GM12872 (cell line): ENCODE data around the gene PGLYRP1.

ENCODE experiments used
- CTCF ChIP-seq: IDR thresholded peaks from 3 replicates; pipeline ENCODE4 v1.5.1; 2011; ENCODE audit warnings: low read depth, mild to moderate bottlenecking, low read length, moderate library complexity; ENCODE audit not compliant: insufficient read depth

The PGLYRP1 gene

GRCh38 chr19:46019270-46019669, 3.6 kb downstream of the PGLYRP1 start:
- no peak for TF ChIP-seq CTCF

GRCh38 chr19:46018729-46019251, 4.1 kb downstream of the PGLYRP1 start:
- TF ChIP-seq CTCF = no peak

DNA sequence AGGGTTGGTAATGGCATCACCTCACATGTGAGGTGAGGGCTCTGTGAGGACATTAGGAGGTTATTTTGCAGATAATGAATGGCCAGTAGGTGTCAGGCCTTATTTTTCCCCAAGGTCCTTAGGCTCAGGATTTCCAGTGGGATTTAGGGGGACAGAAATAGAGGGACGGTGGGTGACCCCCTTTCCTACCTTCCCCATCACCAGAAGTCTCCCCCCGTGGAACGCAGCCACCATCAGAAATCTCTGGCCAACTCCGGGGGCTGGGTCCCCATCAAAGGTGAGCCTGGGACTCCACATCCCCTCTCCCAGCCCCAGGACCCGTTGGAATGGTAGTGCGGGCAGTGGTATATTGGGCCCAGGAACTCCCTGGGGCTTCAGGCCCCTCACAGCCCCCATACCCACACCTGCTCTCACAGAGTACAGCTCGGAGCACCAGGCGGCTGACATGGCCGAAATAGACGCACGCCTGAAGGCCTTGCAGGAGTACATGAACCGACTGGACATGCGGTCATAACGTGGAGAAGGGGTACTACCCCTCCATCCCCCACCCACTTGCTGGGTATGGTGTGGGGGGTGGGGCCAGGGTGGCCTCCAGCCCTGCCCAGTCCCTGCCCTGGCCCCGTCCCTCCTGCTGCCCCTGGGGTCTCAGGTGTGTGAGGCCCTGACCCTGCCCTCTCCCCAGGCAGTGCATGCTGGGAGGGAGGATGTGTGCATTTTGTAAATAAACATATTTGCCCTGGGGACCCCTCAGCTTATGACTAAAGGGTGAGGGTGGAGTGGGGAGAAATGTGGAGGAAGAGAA, 4.8 kb downstream of the PGLYRP1 start:
- no peak for TF ChIP-seq CTCF

DNA sequence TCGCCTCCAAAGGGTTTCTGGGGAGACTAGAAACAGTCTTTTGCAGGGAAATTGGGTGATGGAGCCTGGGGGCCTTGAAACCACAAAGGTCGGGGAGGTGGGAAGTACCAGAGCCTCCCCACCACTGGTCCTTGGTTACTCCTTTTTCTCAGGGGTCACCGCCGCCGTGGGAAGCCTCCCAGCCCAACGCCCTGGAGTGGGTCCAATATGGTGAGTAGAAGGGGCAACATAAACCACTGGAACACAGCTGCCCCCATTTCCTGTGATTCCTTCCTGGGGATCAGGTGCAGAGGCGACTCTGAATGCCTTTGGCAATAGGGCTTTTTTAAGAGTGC, 5.8 kb downstream of the PGLYRP1 start:
- TF ChIP-seq CTCF = no peak; the same call in 2 of the 3 replicates

DNA sequence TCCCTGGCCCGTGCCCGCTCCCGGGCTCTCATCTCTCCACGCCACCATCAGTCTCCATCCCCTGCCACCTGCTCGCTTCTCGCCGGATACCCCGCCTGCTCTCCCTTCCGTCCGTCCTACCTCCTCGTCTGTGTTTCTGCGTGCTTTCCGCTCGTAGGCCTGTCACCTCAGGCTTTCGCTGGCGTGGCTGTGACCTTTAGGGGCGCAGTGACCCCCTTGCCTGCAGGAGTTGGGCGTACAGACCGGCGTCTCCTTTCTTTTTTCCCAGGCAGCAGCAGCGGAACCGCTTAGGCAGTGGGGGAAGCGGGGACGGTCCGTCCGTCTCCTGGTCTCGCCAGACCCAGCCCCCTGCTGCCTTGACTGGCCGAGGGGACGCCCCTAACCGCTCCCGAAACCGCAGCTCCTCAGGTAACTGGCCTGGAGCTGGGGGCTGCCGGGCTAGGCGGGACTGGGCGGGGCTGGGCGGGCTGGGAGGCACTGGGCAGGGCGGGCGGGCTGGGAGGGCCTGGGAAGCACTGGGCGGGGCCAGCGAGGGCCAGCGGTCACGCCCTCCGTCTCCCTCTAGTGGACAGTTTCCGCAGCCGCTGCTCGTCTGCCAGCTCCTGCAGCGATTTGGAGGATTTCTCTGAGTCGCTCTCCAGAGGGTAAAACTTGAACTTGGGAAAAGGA, 6.3 kb downstream of the PGLYRP1 start:
- TF ChIP-seq CTCF = peak; percentile 85

DNA sequence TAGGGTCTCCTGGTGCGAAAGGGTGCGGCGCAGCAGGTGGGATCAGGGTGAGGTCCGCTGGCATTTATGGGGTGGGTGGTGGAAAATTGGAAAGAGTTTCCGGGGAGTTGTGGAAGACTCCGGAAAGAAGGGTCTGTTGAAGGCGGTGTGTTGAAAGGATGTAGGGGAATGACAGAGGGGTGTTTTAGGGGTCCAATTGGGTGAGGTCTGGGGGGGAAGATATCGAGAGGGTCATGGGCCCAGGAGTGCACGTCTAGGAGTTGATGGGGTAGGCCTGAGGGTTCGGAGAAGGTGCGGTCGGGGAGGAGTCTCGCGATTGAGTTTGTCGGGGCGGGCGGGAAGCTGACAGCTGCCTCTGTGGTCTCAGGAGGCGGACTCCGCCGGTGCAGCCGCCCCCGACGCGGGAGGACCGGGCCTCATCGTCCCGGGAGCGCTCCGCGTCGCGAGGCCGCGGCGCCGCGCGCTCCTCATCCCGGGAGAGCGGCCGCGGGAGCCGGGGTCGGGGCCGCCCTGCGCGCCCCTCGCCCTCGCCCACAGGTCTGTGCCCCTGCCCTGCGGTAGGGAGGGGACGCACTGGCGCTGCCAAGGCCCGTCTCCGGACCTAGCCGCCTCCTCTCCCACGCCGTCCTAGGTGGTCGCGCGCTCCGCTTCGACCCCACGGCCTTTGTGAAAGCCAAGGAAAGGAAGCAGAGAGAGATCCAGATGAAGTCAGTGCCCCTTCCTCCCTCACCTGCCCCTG, 7.0 kb downstream of the PGLYRP1 start:
- TF ChIP-seq CTCF = no peak
